ENCODE results near the gene PPFIA2. TPM values are rescaled to one million over a fixed set of nuclear protein-coding genes. Genes with fewer than 3 reads are reported as not detected.
"Not testable (repeated sequence)": the region's sequence is repeated elsewhere in the genome, so short reads cannot be mapped to it uniquely, and the experiment has no call there.

The PPFIA2 gene
- total RNA-seq, 1 experiment from 2014 or later: not detected

GRCh38 chr12:81591256-81591655 lies 167.9 kb downstream of the PPFIA2 start:
- no peak for DNase-seq (ENCODE audit: low read depth, low spot score)
- Histone ChIP-seq H3K36me3 (ENCODE audit: control insufficient read depth, insufficient read depth, low read length) (no peaks in the 10 kb centered on the region), H3K9me3 (ENCODE audit: control insufficient read depth, insufficient read depth, low read depth, low read length) (no peaks in the 10 kb centered on the region; the same call in 1 of the 2 replicates), H3K4me3 (ENCODE audit: low read depth in 2 of 2, low read length in 2 of 2) (no peak overlapping the region), H3K4me1 (ENCODE audit: control insufficient read depth, insufficient read depth, low read length) (no peaks in the 10 kb centered on the region), H3K27me3 (ENCODE audit: control insufficient read depth, insufficient read depth, low read length) (no peaks in the 10 kb centered on the region), H3K27ac (ENCODE audit: low read length) (no peak overlapping the region)
- ATAC-seq: no peak
- POLR2A ChIA-PET: no interaction called here
- BruUV-seq (replicated peaks): no TSS peak
- in situ Hi-C loops (cut with HindIII; ENCODE audit: low pct_unique_long_range_greater_than_20kb, low sequenced_read_pairs): no loop called here
- TF ChIP-seq TCF7L2 (IDR thresholded peaks at IDR 0.05; ENCODE audit: low read depth, low read length): no peak
- no peak for TF ChIP-seq CTCF (IDR thresholded peaks at IDR 0.05)
- TF ChIP-seq POLR2AphosphoS5 (IDR thresholded peaks at IDR 0.05; ENCODE audit: low read depth, low read length): no peak
- CTCF ChIA-PET: no interaction called here
- intact Hi-C loops (cut with micrococcal nuclease; ENCODE audit: unreplicated experiment): no loop called here

GRCh38 chr12:81590703-81591102 lies 168.4 kb downstream of the PPFIA2 start:
- H3K9me3 ChIP-seq (ENCODE audit: control insufficient read depth, insufficient read depth, low read depth, low read length); H3K4me3 ChIP-seq (ENCODE audit: low read depth in 2 of 2, low read length in 2 of 2); ATAC-seq; DNase-seq (ENCODE audit: low read depth, low spot score); H3K27me3 ChIP-seq (ENCODE audit: control insufficient read depth, insufficient read depth, low read length); BruUV-seq (replicated peaks); POLR2A ChIA-PET; in situ Hi-C loops (cut with HindIII; ENCODE audit: low pct_unique_long_range_greater_than_20kb, low sequenced_read_pairs); H3K4me1 ChIP-seq (ENCODE audit: control insufficient read depth, insufficient read depth, low read length); intact Hi-C loops (cut with micrococcal nuclease; ENCODE audit: unreplicated experiment); CTCF ChIA-PET; H3K36me3 ChIP-seq (ENCODE audit: control insufficient read depth, insufficient read depth, low read length); H3K27ac ChIP-seq (ENCODE audit: low read length): not testable (repeated sequence)

- Histone ChIP-seq H3K27ac (ENCODE audit: low read length) (no peak overlapping the region), H3K4me3 (ENCODE audit: low read depth in 2 of 2, low read length in 2 of 2) (no peak overlapping the region), H3K9me3 (ENCODE audit: control insufficient read depth, insufficient read depth, low read depth, low read length) (no peaks in the 10 kb centered on the region), H3K36me3 (ENCODE audit: control insufficient read depth, insufficient read depth, low read length) (no peaks in the 10 kb centered on the region), H3K27me3 (ENCODE audit: control insufficient read depth, insufficient read depth, low read length) (no peaks in the 10 kb centered on the region), H3K4me1 (ENCODE audit: control insufficient read depth, insufficient read depth, low read length) (no peaks in the 10 kb centered on the region)
- ATAC-seq (no peak), DNase-seq (ENCODE audit: low read depth, low spot score) (no peak)
- TF ChIP-seq POLR2AphosphoS5 (IDR thresholded peaks at IDR 0.05; ENCODE audit: low read depth, low read length) (no peak), SIN3A (IDR thresholded peaks at IDR 0.05; ENCODE audit: borderline replicate concordance, insufficient read depth, low read depth, low read length) (no peak), REST (IDR thresholded peaks at IDR 0.05; ENCODE audit: insufficient read depth in 1 of 2, low read depth in 2 of 2, low read length in 1 of 2) (no peak), CTCF (IDR thresholded peaks at IDR 0.05) (no peak), TCF7L2 (IDR thresholded peaks at IDR 0.05; ENCODE audit: low read depth, low read length) (no peak)
- BruUV-seq (replicated peaks): no TSS peak
- ChIA-PET CTCF (no interaction called here), POLR2A (no interaction called here)
- intact Hi-C loops (cut with micrococcal nuclease; ENCODE audit: unreplicated experiment): no loop called here
- in situ Hi-C loops (cut with HindIII; ENCODE audit: low pct_unique_long_range_greater_than_20kb, low sequenced_read_pairs): no loop called here
Observed at GRCh38 chr12:81588235-81589008, 170.7 kb downstream of the PPFIA2 start.

Measured in Panc1 (cell line).